Measurements from ENCODE around the gene CMC1. TPM values are rescaled to one million over a fixed set of nuclear protein-coding genes. Genes with fewer than 3 reads are reported as not detected.
"Not testable (repeated sequence)": the region's sequence is repeated elsewhere in the genome, so short reads cannot be mapped to it uniquely, and the experiment has no call there.

The CMC1 gene, protein sequence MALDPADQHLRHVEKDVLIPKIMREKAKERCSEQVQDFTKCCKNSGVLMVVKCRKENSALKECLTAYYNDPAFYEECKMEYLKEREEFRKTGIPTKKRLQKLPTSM
- total RNA-seq = 10 to 100 TPM; 23.7 to 23.9 (median 23.7) TPM

DNA sequence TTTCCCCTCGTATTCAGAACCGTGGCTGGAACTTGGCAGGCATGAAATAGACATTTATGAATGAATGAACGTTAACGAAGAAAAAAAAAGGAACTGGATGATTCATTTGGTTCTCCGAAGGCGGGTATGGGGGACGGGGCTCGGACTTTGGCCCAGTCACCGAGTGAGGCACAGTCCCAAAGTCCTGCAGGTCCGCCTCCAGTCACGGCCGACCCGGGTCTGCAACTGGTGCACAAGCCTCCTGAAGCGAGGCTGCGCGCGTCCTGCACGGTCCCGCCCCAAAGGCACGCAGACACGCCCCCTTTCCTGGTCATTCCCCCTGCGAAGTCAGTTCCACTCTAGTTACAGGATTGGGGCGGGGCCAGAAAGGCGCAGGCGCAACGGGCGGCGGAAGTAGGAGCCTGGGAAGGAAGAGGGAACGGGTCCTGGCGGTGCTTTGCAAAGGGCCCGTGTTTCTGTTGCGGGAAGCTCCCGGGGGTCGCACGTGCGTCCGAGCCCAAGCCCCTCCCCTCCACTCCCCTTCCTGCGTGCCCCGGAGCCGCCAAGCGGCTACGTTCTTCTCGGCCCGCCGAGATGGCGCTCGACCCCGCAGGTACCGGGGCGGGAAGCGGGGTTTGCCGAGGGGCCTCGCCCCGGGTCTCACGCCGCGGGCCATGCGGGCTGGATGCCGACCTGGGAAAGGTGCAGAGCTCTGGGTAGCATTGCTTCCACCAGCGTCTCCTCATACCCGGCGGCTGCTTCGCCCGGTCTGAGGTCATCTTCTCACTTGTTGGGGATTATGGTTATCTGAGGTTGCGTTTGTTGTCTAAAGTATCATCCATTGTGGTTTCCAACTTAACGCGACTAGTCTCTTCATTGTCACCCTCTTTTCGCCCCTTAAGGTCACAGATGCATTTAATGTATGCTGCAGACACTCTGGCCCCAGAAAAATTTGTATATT, at the start of gene CMC1:
CMC1 (plus strand) TSS at position 399 of the 940 bp plus-strand sequence; CDS start at position 574, 175 bp downstream.
- DNase-seq (peak; percentile 90), ATAC-seq (peak; percentile 97 to 98)
- H3K36me3 Mint-ChIP-seq (ENCODE audit: insufficient read depth) = peaks cover 8% of the 10 kb centered on the region
- peak within 1 kb of the TSS; percentile 95 for H3K4me3 Mint-ChIP-seq
- peaks cover 54% of the 10 kb centered on the region for H3K4me1 Mint-ChIP-seq (ENCODE audit: low read depth)
- no peaks in the 10 kb centered on the region for H3K27me3 Mint-ChIP-seq (ENCODE audit: low read depth)
- no peaks in the 10 kb centered on the region for H3K9me3 Mint-ChIP-seq

- ATAC-seq (no peak), DNase-seq (no peak)
- Mint-ChIP-seq H3K9me3 (peaks cover 4% of the 10 kb centered on the region), H3K4me1 (ENCODE audit: low read depth) (no peaks in the 10 kb centered on the region), H3K27me3 (ENCODE audit: low read depth) (no peaks in the 10 kb centered on the region), H3K4me3 (no peak overlapping the region), H3K36me3 (ENCODE audit: insufficient read depth) (no peaks in the 10 kb centered on the region)
Observed at GRCh38 chr3:28198161-28198560, 43.3 kb upstream of the CMC1 start.

DNA sequence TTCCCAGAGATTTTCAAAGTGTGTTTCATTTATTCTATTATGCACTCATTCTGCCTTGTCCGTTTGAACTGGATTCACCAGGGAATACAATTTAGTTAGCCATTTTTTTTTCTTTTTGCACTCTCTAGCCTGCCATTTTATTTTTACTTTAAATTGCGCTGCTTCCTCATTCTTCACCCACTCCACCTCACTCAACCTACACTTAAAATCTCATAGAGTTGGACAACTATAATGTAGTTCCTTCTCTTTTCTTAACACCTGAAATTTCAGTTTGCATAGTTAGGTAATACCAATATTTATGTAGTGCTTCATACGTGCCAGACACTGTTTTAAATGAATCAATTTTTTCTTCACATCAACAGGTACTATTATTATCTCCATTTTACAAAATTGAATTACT, 42.4 kb upstream of the CMC1 start:
- Mint-ChIP-seq H3K27me3 (ENCODE audit: low read depth) (no peaks in the 10 kb centered on the region), H3K36me3 (ENCODE audit: insufficient read depth) (no peaks in the 10 kb centered on the region), H3K4me3 (no peak overlapping the region), H3K4me1 (ENCODE audit: low read depth) (no peaks in the 10 kb centered on the region), H3K9me3 (peaks cover 4% of the 10 kb centered on the region)
- DNase-seq (no peak), ATAC-seq (no peak)

DNA sequence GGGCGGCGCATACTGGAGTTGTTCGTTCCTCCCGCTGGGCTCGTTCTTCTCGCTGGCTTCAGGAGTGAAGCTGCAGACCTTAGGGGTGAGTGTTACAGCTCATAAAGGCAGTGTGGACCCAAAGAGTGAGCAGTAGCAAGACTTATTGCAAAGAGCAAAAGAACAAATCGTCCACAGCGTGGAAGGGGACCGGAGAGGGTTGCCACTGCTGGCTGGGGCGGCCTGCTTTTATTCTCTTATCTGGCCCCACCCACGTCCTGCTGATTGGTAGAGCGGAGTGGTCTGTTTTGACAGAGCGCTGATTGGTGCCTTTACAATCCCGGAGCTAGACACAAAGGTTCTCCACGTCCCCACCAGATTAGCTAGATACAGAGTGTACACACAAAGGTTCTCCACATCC, 41.8 kb upstream of the CMC1 start:
- not testable (repeated sequence) for H3K9me3 Mint-ChIP-seq; H3K4me1 Mint-ChIP-seq (ENCODE audit: low read depth); ATAC-seq; H3K36me3 Mint-ChIP-seq (ENCODE audit: insufficient read depth); H3K4me3 Mint-ChIP-seq; H3K27me3 Mint-ChIP-seq (ENCODE audit: low read depth); DNase-seq

DNA sequence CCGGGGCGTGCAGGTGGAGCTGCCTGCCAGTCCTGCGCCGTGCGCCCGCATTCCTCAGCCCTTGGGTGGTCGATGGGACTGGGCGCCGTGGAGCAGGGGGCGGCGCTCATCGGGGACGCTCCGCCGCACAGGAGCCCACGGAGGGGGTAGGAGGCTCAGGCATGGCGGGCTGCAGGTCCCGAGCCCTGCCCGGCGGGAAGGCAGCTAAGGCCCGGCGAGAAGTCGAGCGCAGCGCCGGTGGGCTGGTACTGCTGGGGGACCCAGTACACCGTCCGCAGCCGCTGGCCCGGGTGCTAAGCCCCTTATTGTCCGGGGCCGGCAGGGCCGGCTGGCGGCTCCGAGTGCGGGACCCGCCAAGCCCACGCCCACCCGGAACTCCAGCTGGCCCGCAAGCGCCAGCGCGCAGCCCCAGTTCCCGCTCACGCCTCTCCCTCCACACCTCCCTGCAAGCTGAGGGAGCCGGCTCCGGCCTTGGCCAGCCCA, 41.0 kb upstream of the CMC1 start:
- not testable (repeated sequence) for ATAC-seq; H3K9me3 Mint-ChIP-seq; H3K36me3 Mint-ChIP-seq (ENCODE audit: insufficient read depth); DNase-seq; H3K4me1 Mint-ChIP-seq (ENCODE audit: low read depth); H3K27me3 Mint-ChIP-seq (ENCODE audit: low read depth); H3K4me3 Mint-ChIP-seq

- DNase-seq (no peak), ATAC-seq (no peak)
- Mint-ChIP-seq H3K4me1 (ENCODE audit: low read depth) (peaks cover 15% of the 10 kb centered on the region), H3K4me3 (no peak overlapping the region), H3K36me3 (ENCODE audit: insufficient read depth) (no peaks in the 10 kb centered on the region), H3K27me3 (ENCODE audit: low read depth) (no peaks in the 10 kb centered on the region), H3K9me3 (no peaks in the 10 kb centered on the region)
Observed at GRCh38 chr3:28206479-28206878, 34.9 kb upstream of the CMC1 start.

GRCh38 chr3:28207000-28207733, 34.3 kb upstream of the CMC1 start:
- H3K27me3 Mint-ChIP-seq (ENCODE audit: low read depth) = no peaks in the 10 kb centered on the region
- H3K4me3 Mint-ChIP-seq = peak overlapping the region; percentile 4
- no peaks in the 10 kb centered on the region for H3K36me3 Mint-ChIP-seq (ENCODE audit: insufficient read depth)
- H3K4me1 Mint-ChIP-seq (ENCODE audit: low read depth) = peaks cover 21% of the 10 kb centered on the region
- no peaks in the 10 kb centered on the region for H3K9me3 Mint-ChIP-seq
- no peak for ATAC-seq
- no peak for DNase-seq

GRCh38 chr3:28210968-28211713, 30.3 kb upstream of the CMC1 start:
- ATAC-seq (no peak), DNase-seq (no peak)
- Mint-ChIP-seq H3K36me3 (ENCODE audit: insufficient read depth) (peaks cover 7% of the 10 kb centered on the region), H3K27me3 (ENCODE audit: low read depth) (no peaks in the 10 kb centered on the region), H3K4me1 (ENCODE audit: low read depth) (peaks cover 22% of the 10 kb centered on the region), H3K4me3 (no peak overlapping the region), H3K9me3 (peaks cover 31% of the 10 kb centered on the region)

GRCh38 chr3:28212681-28213080, 28.7 kb upstream of the CMC1 start:
- H3K4me1 Mint-ChIP-seq (ENCODE audit: low read depth) = peaks cover 23% of the 10 kb centered on the region
- ATAC-seq (no peak), DNase-seq (no peak)
- peaks cover 31% of the 10 kb centered on the region for H3K9me3 Mint-ChIP-seq
- H3K4me3 Mint-ChIP-seq = no peak overlapping the region
- H3K27me3 Mint-ChIP-seq (ENCODE audit: low read depth) = no peaks in the 10 kb centered on the region
- H3K36me3 Mint-ChIP-seq (ENCODE audit: insufficient read depth) = peaks cover 7% of the 10 kb centered on the region

DNA sequence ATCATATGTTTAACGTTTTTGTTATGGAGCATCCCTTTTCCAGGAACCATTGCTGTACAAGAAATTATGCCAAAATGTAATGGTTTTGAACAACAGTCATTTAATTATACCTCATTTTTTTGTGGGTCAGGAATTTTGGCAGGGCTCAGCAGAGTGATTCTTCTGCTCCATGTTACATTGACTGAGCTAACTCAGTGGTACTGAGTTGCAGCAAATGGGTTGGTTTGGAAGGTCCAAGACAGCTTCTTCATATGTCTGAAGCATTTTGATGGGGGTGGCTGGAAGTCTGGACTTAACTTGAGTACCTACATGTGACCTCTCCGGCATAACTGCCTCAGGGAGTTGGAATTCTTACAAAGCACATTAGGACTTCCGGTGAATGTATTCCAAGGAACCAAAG, 26.0 kb upstream of the CMC1 start:
- Mint-ChIP-seq H3K9me3 (peaks cover 35% of the 10 kb centered on the region), H3K4me1 (ENCODE audit: low read depth) (peaks cover 25% of the 10 kb centered on the region), H3K4me3 (no peak overlapping the region), H3K27me3 (ENCODE audit: low read depth) (no peaks in the 10 kb centered on the region), H3K36me3 (ENCODE audit: insufficient read depth) (peaks cover 9% of the 10 kb centered on the region)
- DNase-seq (no peak), ATAC-seq (no peak)

DNA sequence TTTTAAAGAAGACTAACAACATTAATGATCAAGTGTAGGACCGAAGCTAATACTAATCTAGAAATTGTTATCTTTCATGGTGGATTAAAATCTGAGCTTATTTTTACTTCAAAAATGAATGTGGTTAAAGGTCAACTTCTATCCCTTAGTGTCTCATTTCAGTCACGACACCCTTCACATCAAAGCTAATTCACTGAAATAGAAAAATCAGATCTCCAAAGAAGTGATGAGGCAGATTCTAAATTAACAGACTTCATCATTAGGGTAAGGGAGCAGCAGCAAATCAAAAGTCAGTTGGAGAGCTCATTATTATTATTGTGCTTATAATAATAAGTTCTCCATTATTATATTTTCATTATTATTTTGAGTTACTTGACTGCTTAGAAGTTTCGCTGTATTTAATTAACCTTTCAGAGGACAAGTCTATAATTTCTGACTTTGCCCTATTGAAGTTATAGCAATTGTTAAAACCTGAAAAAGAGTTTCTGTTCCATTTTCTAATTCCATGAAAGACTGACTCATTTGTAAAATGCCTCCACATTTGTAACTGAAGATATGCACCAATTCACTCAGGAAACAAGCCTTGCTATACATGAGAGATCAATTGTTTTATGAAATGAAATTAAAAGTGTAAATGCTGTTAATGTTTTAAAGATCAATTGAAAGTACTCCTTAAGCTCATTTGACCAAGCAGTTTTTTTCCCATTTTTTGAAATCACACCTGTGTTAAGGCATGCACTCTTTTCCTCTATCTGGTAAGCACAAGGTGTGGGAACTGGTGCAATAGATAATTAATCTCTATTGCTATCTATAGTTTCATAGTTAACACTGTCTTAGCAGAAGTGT, 23.1 kb upstream of the CMC1 start:
- Mint-ChIP-seq H3K27me3 (ENCODE audit: low read depth) (no peaks in the 10 kb centered on the region), H3K36me3 (ENCODE audit: insufficient read depth) (peaks cover 9% of the 10 kb centered on the region), H3K4me3 (no peak overlapping the region), H3K9me3 (peaks cover 28% of the 10 kb centered on the region), H3K4me1 (ENCODE audit: low read depth) (peaks cover 13% of the 10 kb centered on the region)
- DNase-seq (no peak), ATAC-seq (peak; percentile 48 to 58)

GRCh38 chr3:28218917-28219198, 22.6 kb upstream of the CMC1 start:
- H3K9me3 Mint-ChIP-seq = peaks cover 23% of the 10 kb centered on the region
- H3K36me3 Mint-ChIP-seq (ENCODE audit: insufficient read depth) = peaks cover 7% of the 10 kb centered on the region

GRCh38 chr3:28224430-28224829, 17.0 kb upstream of the CMC1 start:
- H3K4me1 Mint-ChIP-seq (ENCODE audit: low read depth) = peaks cover 8% of the 10 kb centered on the region
- H3K27me3 Mint-ChIP-seq (ENCODE audit: low read depth) = no peaks in the 10 kb centered on the region
- ATAC-seq (peak in 1 of 2 donors; percentile 63), DNase-seq (no peak)
- H3K9me3 Mint-ChIP-seq = peaks cover under 1% of the 10 kb centered on the region
- H3K4me3 Mint-ChIP-seq = no peak overlapping the region
- H3K36me3 Mint-ChIP-seq (ENCODE audit: insufficient read depth) = no peaks in the 10 kb centered on the region

More at GRCh38 chr3:28218917-28219198, 22.6 kb upstream of the CMC1 start:
- H3K4me3 Mint-ChIP-seq = no peak overlapping the region
- H3K4me1 Mint-ChIP-seq (ENCODE audit: low read depth) = peaks cover 13% of the 10 kb centered on the region
- H3K27me3 Mint-ChIP-seq (ENCODE audit: low read depth) = no peaks in the 10 kb centered on the region
- ATAC-seq = no peak
- DNase-seq = no peak

All from activated T-cell treated with anti-CD3 and anti-CD28 coated beads, Interleukin-2, amount 50 U/mL, for 4 hours (primary cell).